ENCODE results near the gene ARL8B. TPM values are rescaled to one million over a fixed set of nuclear protein-coding genes. Genes with fewer than 3 reads are reported as not detected.

ARL8B gene
- total RNA-seq, 3 donors from 2014 or later: 47.2 to 68.5 (median 52.3) TPM

GRCh38 chr3:5133239-5134018, 11.3 kb downstream of the ARL8B start:
- intact Hi-C loops (cut with DNase I; ENCODE audit: low total_unique reads): no loop called here
- H3K4me1 ChIP-seq: peaks cover 0 to 5% of the 10 kb centered on the region in 2 donors
- no peak for TF ChIP-seq CTCF (IDR thresholded peaks at IDR 0.05)
- no peak for TF ChIP-seq POLR2A (IDR thresholded peaks at IDR 0.05)
- TF ChIP-seq POLR2AphosphoS5 (IDR thresholded peaks at IDR 0.05): no peak

GRCh38 chr3:5134019-5134391, 11.9 kb downstream of the ARL8B start:
- TF ChIP-seq POLR2A (IDR thresholded peaks at IDR 0.05): no peak
- TF ChIP-seq CTCF (IDR thresholded peaks at IDR 0.05): no peak
- TF ChIP-seq POLR2AphosphoS5 (IDR thresholded peaks at IDR 0.05): no peak
- no peaks in the 10 kb centered on the region for H3K9me3 ChIP-seq
- no peaks in the 10 kb centered on the region for H3K36me3 ChIP-seq
- H3K27ac ChIP-seq: no peak overlapping the region
- no peak for DNase-seq (ENCODE audit: low spot score in 2 of 2)
- H3K4me1 ChIP-seq: peaks cover 0 to 8% of the 10 kb centered on the region in 2 donors
- no peaks in the 10 kb centered on the region for H3K27me3 ChIP-seq
- intact Hi-C loops (cut with DNase I; ENCODE audit: low total_unique reads): no loop called here
- H3K4me3 ChIP-seq: no peak overlapping the region

More at GRCh38 chr3:5133239-5134018, 11.3 kb downstream of the ARL8B start:
- no peak overlapping the region for H3K4me3 ChIP-seq
- H3K9me3 ChIP-seq: no peaks in the 10 kb centered on the region
- no peak overlapping the region for H3K27ac ChIP-seq
- no peaks in the 10 kb centered on the region for H3K36me3 ChIP-seq
- no peaks in the 10 kb centered on the region for H3K27me3 ChIP-seq
- no peak for DNase-seq (ENCODE audit: low spot score in 2 of 2)

GRCh38 chr3:5134499-5134898, 12.4 kb downstream of the ARL8B start:
- intact Hi-C loops (cut with DNase I; ENCODE audit: low total_unique reads): no loop called here
- H3K36me3 ChIP-seq: no peaks in the 10 kb centered on the region
- no peak overlapping the region for H3K27ac ChIP-seq
- TF ChIP-seq POLR2AphosphoS5 (IDR thresholded peaks at IDR 0.05) (no peak), POLR2A (IDR thresholded peaks at IDR 0.05) (no peak), CTCF (IDR thresholded peaks at IDR 0.05) (no peak)
- no peak for DNase-seq (ENCODE audit: low spot score in 2 of 2)
- H3K9me3 ChIP-seq: no peaks in the 10 kb centered on the region
- H3K27me3 ChIP-seq: no peaks in the 10 kb centered on the region
- peaks cover 0 to 10% of the 10 kb centered on the region in 2 donors for H3K4me1 ChIP-seq
- no peak overlapping the region for H3K4me3 ChIP-seq

GRCh38 chr3:5136211-5136918, 14.3 kb downstream of the ARL8B start:
- Histone ChIP-seq H3K27ac (peak overlapping the region; percentile 2 to 22), H3K36me3 (no peaks in the 10 kb centered on the region), H3K4me3 (no peak overlapping the region), H3K4me1 (peaks cover 0 to 10% of the 10 kb centered on the region in 2 donors), H3K9me3 (no peaks in the 10 kb centered on the region), H3K27me3 (no peaks in the 10 kb centered on the region)
- intact Hi-C loops (cut with DNase I; ENCODE audit: low total_unique reads): no loop called here
- no peak for DNase-seq (ENCODE audit: low spot score in 2 of 2)
- no peak for TF ChIP-seq POLR2AphosphoS5 (IDR thresholded peaks at IDR 0.05)
- TF ChIP-seq POLR2A (IDR thresholded peaks at IDR 0.05): no peak
- TF ChIP-seq CTCF (IDR thresholded peaks at IDR 0.05): no peak

- intact Hi-C loops (cut with DNase I; ENCODE audit: low total_unique reads): no loop called here
- no peak for DNase-seq (ENCODE audit: low spot score in 2 of 2)
- no peaks in the 10 kb centered on the region for H3K9me3 ChIP-seq
- peaks cover 0 to 10% of the 10 kb centered on the region in 2 donors for H3K4me1 ChIP-seq
- no peak overlapping the region for H3K4me3 ChIP-seq
- TF ChIP-seq CTCF (IDR thresholded peaks at IDR 0.05) (no peak), POLR2A (IDR thresholded peaks at IDR 0.05) (no peak), POLR2AphosphoS5 (IDR thresholded peaks at IDR 0.05) (no peak)
- no peaks in the 10 kb centered on the region for H3K27me3 ChIP-seq
- H3K36me3 ChIP-seq: no peaks in the 10 kb centered on the region
- H3K27ac ChIP-seq: peak overlapping the region; percentile 2 to 22
Observed at GRCh38 chr3:5136919-5137429, 14.9 kb downstream of the ARL8B start.

All from breast epithelium (tissue), 4 donors.